GM21723 (cell line): ENCODE data around the gene RAB7B.

ENCODE experiments used
- ATAC-seq: cut with Tn5 transposase; IDR thresholded peaks from one replicate; pipeline ENCODE4 v1.9.1; 2021; ENCODE audit warnings: mild to moderate bottlenecking, moderate library complexity; ENCODE audit not compliant: unreplicated experiment

RAB7B gene

DNA sequence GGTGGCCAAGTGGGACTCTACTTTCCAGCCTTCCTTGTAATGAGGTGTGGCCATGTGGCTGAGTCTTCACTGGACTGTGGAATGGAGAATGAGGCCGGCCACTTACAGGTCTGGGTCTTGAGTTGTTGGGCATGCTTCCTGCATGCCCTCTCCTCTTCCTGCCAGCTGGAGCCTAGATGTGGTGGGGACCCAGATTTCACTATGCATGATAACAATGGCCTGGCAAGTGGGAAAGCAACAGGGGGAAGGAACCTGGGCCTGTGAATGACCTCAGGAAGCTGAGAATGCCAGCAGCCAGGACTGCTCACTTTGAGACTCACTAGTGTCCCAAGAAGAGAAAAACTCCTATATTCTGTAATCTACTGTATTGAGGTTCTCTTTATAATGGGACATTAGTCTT lies 51.4 kb downstream of the RAB7B start:
- no peak for ATAC-seq

DNA sequence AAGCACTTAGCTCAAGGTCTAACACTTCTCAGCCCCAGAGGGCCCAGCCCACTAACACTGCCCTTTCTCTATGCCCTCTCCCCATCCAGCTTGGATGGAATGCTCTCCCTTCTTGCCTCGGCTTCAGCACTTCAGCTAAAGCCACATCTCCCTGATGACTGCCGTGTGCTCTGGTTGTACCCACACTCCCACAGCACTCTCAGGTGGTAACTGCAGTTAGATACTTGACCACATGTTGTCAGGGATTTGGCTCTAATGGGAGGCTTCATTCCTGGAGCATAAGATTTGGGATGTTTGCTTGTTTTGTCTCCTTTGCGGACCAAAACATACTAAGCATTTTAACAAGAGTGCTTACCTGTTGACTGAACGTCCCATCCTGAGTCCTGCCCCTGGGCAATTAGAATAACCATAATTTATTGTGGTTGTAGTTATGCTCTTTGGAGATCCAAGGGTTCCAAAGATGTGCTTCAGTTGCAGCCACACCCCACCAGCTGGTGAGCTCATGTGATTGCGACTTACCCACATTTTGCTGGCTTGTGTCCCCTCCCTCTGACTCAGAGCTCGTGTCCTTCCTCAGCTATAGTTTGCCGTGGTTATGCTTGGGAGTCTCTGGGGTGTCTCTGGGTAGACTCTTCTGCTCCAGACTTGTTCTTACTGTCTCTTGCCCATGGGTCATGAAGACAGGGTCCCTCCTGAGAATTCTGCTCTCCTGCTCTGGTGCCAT lies 52.2 kb downstream of the RAB7B start:
- ATAC-seq: no peak

DNA sequence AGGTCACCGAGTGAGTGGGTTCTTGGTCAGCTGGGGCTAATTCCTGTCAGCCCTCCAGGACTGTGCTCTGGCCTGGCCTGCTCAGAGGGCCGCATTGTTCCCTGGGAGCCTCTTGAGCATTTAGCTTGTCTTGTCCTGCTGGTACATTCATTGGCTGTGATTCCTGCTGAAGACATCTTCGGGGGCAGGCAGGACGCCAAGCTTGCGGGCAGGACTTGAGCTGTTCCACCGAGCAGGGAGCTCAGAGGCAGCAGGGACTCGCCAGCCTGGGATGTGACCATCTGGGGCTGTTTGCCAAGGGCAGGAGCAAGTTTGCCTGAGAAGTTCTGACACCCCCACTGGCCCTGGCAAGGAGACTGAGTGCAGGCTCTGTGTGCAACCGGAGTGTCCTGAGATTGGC lies 52.9 kb downstream of the RAB7B start:
- ATAC-seq: no peak

DNA sequence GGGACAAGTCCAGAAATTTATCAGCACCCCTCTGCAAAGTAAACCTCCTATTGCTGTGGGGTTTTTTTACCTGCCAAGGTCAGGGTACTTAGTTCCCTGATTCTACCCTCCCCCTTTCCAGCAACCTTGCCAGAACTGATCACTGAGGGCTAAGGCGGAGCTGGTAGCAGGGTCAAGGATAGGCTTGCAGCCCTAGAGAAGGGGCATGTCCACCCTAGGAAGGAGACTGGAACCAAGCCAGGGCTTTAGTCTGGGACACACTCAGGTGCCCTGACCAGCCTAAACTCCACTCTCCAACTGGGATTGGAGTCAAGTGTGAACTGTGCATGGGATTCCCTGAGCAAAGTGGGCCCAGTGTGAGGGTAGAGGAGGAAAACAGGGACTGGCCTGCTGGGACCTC lies 53.4 kb downstream of the RAB7B start:
- no peak for ATAC-seq

DNA sequence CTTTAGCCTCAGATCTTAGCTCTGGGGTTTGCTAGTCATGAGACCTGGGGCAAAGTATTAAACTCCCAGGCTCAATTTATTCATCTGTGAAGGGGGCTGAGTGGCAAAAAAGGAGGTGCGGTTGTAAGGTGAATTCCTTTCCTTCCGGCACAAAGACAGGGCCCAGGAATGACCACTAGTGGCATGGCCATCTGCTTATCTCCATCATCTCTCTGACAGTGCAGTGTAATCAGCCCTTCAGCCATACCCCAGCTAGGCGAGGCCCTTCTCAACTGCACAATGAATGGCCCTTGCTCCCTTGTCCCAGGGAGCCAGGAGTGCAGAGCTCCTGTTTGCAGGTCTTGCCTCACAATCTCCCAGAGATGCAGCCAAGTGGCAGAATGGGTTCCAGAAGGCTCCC lies 54.3 kb downstream of the RAB7B start:
- no peak for ATAC-seq

DNA sequence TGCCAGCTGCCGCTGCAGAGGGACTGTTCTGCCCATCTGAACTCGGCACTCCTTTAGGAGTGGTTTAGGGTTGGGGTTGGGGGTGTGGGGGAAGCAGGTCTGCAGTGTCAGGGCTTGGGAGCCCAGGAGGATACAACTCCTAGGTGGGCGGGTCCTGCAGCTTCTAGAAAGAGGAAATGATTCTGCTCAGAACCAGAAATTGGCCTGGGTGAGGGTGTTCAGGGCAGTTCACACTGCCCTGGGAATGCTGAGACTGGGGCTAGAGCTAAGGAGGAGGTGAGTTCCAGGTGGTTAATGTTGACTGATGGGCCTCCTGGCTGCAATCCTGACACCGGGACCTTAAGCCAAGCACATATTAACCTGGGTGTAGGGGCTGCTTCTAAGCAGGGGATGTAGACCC lies 55.2 kb downstream of the RAB7B start:
- no peak for ATAC-seq

DNA sequence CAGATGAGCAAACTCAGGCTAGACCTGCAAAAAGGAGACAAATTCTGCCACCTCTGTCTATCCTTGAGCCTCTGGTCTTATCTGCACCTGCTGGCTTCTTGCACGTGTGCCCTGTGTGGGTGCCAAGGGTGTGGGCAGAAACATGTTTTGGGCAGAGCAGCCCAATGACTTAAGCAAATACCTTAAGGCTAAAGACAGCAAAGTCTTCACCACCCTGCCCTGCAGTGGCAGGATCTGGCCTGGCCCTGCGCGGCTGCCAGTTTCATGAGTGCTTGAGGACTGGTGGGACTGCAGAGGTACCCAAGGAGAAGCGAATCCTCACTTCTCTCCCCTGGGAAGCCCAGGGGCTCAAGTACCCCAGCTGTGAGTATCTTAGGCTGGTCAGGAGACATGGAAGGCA lies 56.2 kb downstream of the RAB7B start:
- ATAC-seq: no peak

DNA sequence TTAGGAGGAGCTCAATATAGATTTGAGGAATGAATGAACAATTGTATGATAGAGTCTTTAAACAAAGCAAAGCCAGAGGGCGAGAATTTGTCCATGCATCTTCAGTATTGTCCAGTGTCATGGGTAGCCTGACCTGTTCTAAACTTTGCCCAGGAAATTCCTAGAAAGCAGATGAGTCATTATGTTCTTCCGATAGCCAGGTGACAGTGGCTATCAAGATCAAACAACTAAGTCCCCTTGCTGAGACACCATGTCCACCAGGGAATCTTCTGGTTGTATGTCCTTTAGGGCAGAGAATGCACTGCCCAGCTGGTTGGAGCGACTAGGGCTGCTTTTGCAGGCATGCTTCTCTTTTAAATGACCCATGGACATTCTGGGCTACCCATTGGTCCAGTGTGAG lies 58.1 kb downstream of the RAB7B start:
- ATAC-seq: no peak

DNA sequence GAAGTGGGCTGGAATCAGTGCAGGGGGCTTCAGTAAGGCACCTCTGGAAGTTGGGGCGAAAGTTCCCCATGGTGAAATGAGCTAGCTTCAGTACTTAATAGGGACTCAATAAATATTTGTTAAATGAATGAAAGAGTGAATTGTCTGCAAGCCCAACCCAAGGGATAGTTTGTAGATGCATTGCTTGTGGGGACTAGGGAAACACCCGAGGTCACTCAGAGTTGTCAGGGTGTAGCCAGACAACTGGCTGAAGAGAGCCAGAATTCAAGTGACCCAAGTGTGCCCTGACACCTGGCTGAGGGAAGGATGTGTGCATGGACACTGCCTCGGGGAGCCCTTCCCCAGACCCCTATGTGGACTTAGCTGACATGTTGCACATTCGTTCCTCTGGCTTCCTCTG lies 58.7 kb downstream of the RAB7B start:
- ATAC-seq: no peak

DNA sequence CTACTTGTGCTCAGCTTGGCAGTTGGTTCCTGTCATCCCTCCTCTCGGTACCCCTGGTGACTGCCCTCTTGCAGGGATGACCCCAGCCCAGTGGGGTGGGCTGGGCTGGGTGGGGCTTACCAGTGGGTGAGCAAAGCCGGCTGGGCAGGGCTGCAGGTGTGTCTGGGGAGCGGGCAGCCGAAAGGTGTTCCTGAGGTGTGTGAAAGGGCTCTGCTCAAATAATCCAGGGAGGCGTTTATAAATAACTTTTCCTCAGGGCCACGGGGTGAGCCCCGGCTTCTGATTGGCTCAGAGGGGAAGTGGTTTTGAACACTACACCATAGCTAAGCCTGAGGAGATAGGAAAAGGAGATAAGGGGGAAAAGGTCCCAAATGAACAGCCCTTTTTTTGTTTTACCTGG lies 60.0 kb downstream of the RAB7B start, which contains the start of gene SLC26A9:
TSS of gene SLC26A9 (minus strand) at position 212 of the 400 bp plus-strand sequence. CDS start 7,636 bp downstream, outside the sequence.
- ATAC-seq: no peak

DNA sequence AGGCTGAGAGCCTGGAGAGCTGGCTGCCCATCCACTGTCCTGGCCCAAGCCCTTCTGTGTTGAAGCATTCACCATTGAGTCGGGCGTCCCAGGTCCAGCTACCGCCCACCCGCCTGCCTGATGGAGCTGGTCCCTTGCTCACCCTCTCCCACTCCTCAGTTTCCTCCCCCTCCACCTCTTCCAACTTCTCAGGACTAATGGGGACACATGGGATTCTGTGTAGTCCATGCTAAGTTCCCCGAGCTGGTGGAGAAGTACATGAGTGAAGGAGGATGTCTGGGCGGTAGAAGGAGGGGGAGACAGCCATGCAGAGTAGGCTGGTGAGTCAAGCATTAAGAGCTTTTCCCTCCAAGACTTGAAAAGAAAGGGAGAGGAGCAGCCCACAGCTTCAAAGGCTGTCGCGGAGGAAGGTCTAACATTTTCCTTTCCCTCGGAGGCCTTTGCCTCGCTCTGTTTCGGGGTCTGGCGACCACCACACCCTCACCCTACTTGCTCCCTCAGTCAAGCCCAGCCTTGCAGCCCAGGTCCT lies 60.5 kb downstream of the RAB7B start:
- ATAC-seq: no peak

DNA sequence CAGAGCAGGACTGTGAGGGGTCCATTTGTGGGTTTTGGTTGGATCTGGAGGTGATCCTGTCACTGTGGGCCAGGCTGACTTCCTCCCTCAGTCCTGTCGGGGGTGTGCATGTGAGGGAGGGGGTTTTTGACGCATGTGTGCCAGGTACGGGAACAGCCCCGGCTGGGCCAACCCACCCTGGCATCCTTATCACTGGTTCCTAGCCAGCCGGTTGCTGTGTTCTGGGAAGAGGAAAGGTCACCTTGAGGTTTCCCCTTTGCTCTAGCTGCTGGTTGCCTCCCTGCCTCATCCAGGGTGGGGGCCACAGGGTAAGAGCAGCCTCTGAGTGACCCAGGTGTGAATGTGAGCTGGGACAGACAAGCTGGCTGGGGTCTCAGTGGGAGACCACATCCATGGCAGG lies 62.5 kb downstream of the RAB7B start:
- no peak for ATAC-seq

DNA sequence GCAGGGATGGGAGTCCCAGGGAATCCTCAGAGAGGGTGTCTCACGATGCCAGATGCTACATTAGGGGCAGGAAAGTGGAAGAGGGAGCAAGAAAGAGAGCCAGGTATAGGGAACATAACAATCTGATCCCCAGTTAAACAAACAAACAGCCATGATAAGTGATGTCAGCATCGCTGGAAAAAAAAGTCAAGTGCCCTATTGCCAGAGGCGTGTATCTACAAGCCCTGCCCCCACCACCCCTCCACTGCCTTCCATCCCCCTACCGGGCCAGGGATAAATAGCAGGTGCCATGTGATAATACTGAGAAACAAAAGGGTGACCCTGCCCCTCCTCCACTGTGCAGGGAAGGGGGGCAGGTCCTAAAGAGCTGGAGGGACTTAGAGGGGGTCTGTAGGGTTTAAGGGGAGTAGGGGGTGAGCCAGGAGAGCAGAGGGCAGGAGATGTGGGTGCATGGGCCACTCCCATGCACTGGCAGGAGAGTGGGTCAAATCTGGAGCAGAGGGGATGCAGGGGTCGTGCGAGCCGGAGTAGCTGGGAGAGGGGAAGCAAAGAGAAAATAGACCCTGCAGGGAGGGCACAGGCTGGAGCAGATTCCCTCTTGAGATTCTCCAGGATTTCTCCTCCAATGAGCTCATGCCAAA lies 63.4 kb downstream of the RAB7B start:
- no peak for ATAC-seq

DNA sequence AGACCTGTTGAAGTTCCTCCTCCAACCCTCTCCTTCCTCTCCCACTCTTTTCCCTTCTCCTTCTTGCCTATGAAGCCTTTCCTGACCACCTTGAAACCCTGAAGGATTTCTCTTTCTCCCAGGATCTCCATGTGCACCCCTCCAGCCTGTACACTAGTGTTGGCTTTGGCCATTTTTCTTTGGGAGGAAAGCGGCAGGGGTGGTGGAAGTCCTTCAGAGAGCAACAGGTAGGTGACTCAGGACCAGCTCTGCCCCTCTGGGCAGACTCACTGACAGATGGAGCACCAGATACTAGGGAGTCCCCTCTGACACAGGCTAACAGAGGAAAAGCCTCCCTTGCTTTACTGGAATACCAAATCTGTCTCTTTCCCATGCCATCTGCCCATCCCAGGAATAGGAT lies 64.5 kb downstream of the RAB7B start:
- no peak for ATAC-seq

DNA sequence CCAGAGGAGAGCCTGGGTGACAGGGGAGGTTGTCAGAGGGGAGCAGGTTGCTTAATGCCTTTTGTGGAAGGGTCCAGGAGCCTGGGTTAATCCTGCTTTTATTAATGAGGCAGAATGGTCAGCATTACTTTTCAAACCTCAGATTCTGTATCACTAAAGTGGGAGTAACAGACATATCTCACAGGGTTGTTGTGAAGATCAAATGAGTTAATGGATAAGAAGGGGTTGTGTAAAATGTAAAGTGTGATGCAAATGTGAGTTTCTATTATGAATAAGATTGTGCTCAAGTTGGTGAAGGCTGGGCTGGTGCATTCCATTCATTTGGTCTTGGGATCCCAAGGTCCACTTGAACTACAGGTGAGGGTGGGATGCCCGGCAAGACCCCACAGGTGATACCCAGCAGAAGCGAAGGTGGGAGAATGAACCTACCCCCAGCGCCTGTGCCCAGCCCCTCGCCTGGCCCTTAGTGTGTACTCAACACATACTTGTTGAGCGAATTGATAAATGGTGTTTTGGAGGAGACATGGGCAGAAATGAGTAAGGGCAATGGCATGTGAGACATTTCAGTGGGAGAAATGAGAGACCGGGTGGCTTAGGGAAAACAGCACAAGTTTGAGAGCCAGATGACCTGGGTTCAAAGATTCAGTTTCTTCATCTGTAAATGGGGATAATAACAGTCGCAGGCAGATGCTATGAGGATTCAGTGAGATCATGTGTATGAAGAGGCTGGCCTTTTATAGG lies 66.2 kb downstream of the RAB7B start:
- no peak for ATAC-seq

DNA sequence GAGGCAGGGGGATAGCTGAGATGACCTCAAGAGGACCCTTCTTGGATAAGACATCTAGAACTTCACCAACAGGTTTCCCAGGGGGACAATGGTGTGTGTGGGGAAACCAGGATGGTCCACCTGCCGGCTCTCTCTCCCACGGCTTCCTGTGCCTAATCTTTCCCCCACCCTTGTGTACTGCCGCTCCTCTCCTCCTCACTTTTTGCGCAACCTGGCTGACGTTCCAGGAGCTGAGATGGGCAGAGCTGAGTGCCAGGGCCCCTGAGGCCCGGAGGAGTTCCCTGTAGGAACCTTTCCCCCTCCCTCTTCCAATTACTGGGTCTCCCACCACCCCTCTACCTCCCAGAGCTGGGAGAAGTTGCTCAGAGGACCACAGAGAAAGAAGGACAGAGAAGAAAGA lies 66.9 kb downstream of the RAB7B start:
- no peak for ATAC-seq

DNA sequence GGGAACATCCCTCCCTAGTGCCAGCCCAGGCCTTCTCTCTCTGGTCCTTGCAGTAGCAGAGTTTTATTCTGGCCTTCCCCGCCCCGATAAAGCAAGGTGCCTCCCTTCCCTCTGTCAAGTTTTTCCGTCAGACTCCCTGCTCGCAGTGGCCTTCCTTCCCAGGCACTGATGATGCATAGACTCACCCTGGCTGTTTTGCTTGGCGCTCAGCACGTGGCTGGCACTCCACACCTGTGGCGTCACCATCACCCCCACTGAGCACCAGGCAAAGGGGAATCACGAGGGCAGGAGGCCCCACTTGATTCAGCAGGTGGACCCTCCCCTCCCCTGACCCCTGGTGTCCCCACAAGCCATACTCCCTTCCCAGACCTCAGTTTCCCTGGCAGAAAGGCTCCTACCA lies 67.3 kb downstream of the RAB7B start:
- no peak for ATAC-seq

DNA sequence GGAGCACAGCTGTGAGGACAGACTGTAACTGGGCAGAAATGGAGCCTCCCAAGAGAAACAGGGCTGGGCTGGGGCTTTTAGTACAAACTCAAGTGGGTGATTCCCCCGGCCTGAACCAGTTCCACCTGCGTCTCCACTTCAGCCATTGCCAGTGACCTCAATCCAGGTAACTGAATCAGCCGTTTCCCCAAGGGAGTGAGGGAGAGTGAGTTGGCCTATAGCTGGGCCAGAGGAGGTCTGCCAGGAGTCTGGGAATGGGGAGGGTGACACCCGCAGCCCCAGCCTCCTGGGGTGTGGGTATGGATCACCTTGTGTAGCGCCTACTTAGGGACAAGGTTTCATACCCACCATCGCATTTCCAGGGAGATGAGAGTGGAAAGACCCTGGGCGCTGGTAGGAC lies 68.4 kb downstream of the RAB7B start:
- no peak for ATAC-seq

DNA sequence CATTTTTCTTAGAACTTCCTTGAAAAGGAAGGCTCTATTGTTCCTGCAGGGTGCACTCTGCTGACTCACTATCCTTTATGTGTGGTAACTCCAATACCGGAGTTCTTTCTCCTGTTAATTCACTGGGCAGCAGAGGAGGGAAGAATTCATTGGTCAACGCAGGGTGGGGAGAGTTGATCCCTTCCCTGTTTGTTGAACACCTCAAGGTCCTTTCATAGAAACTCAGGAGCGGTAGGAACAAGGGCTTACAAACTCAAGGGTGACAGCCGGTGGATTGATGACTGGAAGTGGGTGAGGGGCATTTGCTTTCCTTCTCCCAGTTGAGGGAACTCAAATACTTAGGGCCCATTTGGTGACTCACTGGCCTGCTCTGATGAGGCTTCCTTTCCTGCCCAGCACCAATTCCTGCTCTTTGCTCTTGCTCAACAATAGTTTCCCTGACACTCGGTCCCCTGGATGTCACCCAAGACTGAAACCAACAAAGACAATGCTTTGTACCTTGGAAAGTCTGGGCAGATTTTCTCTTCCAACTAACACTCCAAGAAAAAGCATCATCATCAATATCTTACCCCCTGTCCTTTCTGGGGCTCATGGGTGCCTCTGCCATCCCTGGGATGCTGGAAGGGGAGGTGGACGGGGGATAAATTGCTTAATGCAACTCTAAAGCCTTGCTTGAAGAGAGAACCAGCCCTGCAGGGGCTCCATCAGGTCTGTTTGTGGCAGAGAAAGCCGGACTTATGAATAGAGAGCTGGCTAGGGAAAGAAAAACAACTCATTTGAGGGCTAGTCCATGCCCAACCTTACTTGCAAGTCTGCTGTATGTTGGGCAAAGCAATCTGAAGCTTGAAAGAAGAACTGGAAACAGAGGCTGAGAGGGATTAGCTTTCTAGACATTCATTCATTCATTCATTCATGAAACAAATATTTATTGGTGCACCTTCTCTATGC lies 69.2 kb downstream of the RAB7B start:
- no peak for ATAC-seq

DNA sequence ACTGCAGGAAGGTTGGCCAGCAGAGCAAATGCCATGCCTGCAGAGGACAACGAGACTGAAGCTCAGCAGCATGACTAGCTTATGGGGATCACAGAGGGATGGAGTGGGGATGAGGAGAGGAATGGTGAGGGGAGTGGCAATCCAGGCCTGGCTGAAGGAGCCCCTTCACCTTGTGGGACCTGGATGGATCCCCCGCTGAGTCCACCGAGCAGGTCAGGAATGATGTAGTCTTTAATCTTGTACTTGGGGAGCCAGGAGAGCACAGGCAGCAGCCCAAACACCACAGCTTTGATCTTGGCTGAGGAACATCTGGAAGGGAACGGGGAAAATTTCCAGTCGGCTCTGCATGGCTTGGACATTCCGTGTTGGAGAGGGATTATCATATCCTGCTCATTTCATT lies 70.4 kb downstream of the RAB7B start:
- ATAC-seq: no peak

DNA sequence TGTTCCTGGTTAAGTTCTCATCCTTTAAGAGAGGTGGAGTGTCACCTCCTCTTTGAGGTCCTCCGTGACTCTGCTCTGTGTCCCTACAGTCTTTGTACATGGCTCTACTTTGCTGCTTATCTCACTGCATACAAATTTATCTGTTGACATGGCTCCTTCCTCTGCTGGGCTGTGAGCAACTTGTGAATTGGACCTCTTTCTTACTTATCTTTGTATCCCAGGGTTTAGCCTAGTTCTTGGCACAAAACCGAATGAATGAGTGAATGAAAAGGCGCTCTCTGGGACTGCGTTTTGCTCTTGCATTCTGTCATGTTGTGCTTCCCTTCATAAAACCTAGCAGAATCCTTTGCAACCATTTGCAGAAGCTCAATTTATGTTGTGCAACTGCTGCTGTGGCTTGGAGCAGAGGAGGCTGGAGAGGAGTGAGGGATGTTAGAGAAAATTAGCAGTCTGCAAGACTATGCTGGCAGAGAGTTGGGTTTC lies 72.4 kb downstream of the RAB7B start:
- ATAC-seq: no peak
